GM18502 (cell line): Measurements from ENCODE around the gene EDEM3.
"Not testable (repeated sequence)": the region's sequence is repeated elsewhere in the genome, so short reads cannot be mapped to it uniquely, and the experiment has no call there.

ENCODE experiments used
- ATAC-seq: cut with Tn5 transposase; IDR thresholded peaks from one replicate; pipeline ENCODE4 v1.9.1; 2021; ENCODE audit warnings: mild to moderate bottlenecking; ENCODE audit not compliant: unreplicated experiment, poor library complexity

The EDEM3 gene

DNA sequence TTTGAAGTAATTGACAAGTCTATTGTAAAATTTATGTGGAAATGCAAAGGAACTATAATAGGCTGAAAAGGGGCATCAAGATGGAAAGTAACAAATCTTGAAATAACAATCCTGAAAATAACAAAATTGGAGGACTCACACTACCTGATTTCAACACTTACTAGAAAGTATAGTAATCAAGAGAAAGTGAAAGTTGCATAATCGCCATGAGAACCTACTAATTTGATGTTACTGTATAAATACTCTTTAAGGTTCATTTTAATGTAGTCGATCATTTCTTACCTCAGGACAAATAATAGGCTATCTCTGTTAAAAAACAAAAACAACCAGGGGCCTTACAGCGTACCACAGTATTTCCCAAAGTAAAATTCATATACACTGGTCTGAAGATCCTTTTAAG is 71.7 kb downstream of the EDEM3 start:
- no peak for ATAC-seq

DNA sequence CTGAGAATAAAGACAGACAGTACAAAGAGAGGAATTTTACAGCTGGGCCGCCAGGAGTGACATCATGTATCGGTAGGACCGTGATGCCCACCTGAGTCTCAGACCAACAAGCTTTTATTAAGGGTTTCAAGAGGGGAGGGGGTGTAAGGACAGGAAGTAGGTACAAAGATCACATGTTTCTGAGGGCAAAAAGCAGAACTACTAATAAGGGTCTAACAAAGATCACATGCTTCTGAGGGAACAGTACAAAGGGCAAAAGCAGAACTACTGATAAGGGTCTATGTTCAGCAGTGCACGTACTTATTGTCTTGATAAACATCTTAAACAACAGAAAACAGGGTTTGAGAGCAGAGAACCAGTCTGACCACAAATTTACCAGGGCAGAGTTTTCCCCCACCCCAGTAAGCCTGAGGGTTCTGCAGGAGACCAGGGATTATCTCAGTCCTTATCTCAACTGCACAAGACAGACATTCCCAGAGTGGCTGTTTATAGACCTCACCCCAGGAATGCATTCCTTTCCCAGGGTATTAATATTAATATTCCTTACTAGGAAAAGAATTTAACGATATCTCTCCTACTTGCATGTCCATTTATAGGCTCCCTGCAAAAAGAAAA is 73.9 kb downstream of the EDEM3 start:
- not testable (repeated sequence) for ATAC-seq

DNA sequence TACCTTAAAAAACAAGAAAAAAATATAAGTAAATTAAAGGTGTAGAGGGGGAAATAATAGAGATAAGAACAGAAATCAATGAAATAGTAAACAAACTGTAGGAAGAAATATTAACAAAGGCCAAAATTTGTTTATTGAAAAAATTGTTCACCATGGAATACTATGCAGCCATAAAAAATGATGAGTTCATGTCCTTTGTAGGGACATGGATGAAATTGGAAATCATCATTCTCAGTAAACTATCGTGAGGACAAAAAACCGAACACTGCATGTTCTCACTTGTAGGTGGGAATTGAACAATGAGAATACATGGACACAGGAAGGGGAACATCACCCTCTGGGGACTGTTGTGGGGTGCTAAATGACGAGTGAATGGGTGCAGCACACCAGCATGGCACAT is 75.2 kb downstream of the EDEM3 start:
- ATAC-seq = not testable (repeated sequence)

DNA sequence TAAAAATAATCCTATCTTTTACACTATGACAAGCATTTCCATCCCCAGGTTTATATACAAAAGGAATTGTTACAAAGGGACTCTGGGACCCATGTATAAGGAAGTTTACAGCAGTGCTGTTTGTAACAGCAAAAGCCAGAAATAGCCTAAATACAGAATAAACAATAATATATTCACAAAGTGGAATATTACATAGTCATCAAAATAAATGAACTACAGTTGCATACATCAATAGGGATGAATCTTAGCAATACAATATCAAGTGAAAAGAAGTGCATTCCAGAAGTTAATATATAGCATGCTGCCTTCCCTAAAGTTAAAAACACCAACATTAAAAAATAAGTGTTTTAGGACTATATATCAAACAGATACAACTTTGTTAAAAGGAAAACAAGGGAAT is 77.3 kb downstream of the EDEM3 start:
- no peak for ATAC-seq

DNA sequence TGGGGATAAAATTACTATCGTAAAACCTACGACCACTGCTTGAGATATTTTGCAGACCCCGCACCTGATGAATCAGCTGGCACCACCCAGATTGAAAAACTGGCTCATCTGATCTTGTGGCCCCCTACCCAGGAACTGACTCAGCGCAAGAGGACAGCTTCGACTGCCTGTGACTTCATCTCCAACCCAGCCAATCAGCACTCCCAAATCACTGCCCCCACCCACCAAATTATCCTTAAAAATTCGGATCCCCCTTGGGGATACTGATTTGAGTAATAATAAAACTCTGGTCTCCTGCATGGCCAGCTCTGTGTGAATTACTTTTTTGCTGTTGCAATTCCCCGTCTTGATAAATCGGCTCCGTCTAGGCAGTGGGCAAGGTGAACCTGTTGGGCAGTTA is 81.4 kb downstream of the EDEM3 start:
- no peak for ATAC-seq

DNA sequence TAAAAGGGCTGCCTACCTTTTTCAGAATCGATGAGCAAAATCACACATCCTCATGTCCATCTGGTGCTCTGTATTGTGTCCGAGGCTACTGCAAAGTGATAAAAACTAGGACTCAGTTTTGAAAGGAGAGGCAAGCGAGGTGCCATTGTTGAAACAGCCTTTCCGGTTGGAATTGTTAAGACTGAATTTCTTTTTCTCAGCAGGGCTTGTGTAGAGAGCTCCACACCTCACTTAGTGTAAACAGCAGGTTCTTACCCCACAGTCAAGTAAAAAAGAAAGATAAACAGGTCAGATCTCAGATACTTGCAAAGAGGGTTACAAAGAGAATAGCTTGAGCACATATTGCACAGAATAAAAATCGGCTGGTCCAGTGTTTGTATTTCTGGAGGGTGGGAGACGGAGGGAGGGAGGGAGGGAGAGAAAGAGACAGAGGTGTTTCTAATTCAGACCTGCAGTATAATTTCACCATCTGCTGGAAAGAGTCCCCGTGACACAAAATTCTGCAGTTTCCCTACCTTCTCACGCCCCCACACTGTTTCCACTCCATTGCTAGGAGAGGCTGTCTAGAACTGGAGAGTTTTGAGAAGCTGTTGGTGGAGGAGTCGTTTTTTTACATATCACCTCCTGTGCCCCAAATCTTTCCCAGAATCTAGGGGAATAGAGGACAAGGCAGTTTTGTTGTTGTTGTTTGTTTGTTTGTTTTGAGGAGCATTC is 82.5 kb downstream of the EDEM3 start:
- ATAC-seq = no peak

DNA sequence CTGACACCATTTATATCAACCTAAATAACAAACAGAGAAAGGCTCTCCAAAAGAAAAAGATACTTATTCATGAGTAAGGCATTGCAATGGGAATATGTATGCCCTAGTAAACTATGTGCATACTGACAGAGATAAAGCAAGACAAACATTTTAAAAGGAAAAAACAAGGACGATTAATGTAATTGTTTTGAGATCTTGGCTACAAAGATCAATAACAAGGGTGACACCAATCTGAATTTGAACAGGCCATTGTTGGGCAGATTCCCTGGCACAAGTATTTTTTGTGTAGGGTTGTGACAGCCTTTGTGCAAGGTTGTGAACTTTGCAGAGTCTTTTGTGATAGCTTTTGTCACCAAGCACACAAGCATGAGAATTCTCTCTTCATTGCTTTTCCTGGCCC is 85.3 kb downstream of the EDEM3 start:
- no peak for ATAC-seq

DNA sequence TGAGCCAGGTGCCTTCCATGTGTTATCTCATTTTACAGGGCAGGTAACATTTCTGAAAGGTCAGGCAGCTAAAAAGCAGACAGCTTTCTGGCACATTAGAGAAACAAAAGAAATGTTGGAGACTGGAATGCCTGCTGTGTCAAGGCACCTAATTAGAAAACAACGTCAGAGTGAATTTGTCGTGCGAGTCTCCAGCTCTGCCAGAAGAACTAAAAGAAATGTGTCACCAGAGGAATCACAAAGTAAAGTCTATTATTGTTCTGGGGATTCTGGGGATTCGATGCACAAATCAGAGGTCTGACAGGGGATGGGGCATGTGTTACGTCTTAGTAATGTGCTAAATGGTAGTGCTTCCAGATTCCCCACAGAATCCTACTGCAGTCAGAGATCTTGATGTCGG is 89.3 kb downstream of the EDEM3 start:
- ATAC-seq = no peak

DNA sequence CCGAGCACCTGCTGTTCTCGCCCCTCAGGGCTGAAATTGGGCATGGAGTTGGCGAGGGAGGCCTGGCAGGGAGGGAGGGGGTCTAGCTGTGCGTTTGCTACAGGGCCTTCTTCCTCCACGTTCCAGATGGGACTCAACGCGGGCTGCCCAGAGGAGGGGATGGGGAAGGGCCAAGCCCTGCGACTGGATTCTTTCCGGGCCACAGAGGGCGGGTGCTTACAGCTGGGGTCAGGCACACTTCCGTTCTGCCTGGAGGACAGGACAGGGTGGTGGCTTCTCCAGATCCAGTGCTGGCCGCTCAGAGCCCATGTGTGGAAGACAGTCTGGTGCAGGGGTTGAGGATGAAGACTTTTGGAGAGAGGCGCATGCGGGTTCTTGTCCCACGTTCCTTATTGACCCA is 90.0 kb downstream of the EDEM3 start:
- ATAC-seq = no peak

DNA sequence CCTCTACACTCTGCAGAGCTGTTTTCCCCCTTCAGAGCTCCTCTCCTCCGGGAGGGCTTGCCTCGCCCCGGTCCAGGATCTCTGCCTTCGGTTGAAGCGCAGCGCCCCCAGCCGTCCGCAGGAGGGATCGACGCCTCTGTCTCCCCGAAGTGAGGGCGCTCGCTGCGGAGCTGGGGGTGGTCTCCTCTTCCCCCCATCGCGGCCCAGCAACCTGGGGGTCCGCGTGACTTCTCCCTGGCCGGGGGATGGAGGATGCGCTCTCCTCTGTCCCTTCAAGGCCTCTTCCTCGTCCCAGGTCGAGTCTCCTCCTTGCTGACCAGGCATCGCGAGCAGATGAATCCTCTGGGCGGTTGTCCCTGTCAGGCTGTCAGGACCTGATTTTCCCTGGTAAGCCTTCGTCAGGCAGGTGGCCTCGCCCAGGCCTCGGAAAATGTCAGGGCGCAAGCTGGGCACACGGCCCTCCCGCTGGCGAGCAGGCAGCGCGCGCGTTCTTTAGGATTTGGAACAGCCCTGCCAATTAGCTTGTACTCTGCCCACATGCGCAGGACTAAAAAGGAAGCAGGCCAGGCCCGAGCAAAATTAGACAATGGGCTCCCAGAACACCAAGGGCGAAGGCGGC is 90.5 kb downstream of the EDEM3 start:
- ATAC-seq = peak; percentile 69

DNA sequence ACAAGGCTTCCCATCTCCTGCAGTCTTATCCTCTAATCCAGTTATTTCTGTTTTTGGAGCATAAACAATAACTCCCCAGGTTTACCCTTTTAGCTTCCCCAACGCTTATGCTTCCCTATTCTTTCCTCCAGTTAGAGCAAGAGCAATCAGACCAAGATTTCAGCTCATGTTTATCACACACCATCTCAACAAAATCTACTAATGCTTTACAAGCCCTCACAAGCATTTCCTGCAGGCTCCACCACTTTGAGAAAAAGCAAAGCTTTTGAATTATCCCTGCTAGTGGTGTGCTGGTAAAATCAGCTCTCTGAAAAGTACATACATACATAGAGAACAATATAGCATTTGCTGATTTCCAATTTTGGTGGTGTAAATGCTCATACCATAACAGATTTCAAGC is 92.9 kb downstream of the EDEM3 start:
- no peak for ATAC-seq

DNA sequence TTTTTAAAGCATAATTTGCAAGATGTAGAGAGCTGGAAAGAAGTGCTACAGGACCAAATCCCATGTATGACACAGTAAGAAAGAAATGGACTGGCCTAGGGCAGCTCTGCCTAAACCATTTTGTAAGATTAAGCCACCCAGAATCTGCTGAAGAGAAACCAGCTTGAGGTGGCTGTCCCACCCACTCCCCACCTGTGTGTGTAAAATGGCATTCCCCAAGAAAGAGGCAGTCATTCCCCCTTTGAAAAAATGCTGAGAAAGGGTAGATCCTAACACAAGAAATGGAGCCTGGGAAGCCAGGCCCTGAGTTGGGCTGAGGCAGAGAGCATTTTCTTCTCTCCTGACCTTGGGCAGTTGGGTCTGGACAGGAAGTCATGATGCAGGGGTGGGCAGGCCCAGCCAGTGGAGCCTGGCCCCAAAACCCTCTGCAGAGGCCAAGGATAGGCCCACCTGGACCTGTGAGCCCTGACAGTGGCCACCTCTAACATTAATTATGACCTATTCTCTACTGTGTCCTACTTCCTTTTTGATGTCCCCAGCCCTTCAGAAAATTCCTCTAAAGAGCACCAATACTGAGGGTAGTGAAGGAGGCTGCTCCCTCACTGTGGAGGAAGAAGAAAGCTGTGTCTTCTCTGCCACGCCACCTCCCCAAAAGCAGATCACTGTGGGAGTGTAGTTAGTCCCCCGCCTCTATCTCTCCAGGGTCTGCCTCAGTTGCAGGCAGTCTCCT is 94.0 kb downstream of the EDEM3 start:
- ATAC-seq = no peak

DNA sequence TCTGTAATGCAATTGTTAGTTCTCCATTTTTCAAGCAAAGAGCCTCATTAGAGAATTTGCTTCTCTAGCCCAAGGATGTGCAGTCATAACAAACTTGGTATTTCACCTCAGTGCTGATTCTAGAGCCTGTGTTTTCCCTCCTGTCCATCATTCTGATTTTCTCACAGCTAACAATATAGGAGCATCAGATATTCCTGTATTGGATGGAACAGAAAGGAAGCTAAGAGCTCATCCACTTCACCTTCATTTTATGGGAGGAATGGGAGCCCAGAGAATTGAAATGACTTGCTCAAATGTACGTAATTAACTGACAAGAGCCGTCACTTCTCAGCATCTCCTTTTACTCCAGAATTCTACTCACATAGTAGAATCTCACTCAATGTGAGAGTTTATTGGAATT is 96.6 kb downstream of the EDEM3 start:
- no peak for ATAC-seq

DNA sequence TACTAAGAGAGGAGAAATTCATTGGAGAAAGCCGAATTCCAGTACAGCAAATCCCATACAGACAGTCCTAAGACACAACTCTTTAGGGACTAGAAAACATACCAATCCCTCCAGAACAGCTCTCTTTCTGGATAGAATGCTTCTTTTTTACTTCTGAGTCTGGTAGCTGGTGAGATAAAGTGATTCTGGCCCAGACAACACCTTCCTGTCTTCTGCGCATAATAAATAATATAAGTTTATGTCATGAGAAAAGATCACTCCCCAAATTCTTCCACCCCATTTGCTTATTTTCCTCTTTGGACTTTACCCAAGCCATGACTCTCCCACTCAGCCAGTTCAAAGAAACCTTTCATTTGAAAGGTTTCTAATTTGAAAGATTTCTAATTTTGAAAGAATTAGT is 98.4 kb downstream of the EDEM3 start:
- no peak for ATAC-seq

DNA sequence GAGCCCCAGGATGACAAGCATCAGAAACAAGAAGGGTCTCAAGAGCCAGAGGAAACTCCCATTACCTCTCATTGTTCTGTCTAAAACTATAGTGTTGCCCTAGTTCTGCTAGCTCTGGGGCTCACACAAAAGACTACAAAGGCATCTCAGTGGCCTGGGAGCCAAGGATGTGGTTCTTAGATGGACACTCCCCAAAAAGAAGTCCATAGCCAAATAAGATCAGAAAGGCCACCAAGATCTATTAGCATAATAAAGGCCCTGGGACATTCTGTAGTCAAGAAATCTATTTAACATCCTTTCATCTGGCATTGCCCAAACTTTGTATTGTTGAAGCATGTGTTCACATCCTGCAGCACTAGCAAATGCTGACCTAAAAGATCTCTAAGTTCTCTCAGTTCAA is 99.5 kb downstream of the EDEM3 start:
- ATAC-seq = no peak

DNA sequence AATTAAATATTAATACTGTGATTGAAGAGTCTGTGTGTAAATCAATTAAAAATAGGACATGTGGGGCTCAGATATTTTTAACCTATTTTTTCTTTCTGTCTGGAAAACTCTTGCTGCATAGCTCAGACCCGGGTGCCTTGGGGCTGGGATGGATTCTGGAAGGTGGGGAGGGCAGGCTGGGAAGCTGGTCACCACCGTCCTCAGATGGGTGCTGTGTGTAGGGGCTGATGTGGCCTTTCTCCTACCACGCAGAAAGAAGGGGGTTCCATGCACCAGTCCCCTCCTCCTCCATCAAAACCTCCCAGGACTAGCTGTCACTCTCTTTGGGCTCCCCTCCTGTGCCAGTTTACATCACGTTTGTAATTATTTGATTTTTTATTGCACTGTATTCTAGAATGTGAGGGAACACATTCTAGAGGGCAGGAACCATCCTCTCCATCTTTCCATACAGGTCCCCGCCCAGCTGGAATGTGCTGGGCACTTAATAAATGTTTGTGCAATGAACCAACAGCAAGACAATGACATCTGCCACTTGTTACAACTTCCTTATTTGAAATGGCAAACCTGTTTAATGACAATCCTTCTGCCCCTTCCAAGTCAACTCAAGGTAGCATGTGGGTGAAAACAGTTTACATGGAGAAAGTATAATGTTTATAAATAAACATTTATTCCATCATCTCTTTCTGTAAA is 104.3 kb downstream of the EDEM3 start:
- ATAC-seq = no peak

DNA sequence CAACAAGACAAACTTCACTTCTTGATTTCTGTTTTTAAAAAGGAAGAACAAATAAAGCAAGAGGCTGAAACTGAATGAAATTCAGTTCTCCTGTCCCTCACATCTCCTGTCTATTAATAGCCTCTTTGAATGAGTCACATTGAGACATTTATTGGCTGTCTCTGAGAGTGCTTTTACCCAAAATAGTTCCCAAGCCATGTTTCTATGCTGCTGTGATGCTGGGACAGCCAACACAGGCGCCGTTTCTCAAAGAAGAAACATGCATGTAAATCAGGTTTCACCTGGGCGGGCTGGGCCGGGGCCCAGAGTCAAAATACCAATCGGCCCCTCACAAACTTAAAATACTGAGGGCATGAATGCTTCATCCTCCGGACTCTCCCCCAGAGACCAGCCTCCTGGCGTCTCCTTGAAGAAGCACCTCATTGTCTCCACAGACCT is 105.2 kb downstream of the EDEM3 start:
- peak; percentile 96 for ATAC-seq

DNA sequence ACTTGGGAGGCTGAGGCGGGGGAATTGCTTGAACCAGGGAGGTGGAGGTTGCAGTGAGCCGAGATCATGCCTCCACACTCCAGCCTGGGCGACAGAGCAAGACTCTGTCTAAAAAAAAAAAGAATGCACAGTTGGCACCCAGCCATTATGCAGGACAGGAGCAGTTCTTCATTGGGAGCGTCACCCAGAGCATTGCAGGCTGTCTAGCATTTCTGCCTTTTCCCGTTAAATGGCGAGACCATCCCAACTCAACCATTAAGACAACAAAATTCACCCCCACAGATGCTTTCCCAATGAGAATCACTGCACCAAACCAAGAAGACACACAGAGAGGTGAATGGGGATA is 105.8 kb downstream of the EDEM3 start:
- ATAC-seq = no peak

DNA sequence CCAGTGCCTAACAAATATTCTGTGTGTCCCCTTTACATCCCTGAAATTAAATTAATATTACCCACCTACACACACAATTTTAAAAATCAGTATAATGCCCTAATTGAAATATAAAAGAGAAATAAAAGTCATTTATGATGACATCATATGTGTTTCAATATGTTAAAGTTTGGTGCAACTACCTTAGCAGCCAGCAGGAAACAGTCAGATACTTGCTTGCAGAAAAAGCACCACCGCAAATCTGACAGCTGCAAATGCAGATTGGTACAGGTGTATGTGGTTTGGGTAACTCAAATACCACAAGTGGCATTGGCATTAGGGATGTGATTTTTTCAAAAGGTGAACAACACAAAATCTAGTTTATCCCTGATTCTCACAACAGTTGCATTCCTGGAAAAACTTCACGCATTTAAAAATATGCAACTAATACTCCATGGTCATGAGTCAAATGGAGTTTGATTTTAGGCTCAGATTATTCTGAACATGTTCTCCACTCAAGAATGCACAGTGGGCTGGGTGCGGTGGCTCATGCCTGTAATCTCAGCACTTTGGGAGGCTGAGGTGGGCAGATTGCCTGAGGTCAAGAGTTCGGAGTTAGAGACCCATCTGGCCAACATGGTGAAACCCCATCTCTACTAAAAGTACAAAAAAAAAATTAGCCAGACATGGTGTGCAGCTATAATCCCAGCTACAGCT is 106.3 kb downstream of the EDEM3 start:
- no peak for ATAC-seq

DNA sequence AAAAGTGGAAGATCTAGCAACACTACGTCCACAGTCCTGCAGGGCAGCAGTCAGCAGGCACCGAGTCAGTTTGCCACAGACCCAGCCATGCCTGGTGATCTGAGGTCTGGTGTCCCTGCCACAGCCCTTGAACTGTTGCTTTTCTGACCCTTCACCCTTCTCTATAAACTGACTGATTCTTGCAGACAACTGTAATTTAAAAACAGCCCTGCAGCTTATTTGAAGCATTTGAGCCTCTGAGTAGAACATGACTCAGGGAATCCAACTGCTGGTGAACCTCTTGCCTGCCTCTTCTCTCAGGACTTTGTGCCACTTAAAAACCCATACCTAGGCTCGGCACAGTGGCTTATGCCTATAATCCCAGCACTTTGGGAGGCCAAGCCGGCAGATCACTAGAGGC is 107.2 kb downstream of the EDEM3 start:
- no peak for ATAC-seq
